T-helper 1 cell treated with Interleukin-12 subunit alpha and Interleukin-12 subunit beta and Interleukin-4 antibody, amounts not matched to agents 30 μg/mL and 1 μg/mL, for 36 hours (primary cell): ENCODE results near the gene ZBTB6.

ENCODE experiments used
- H3K27ac Mint-ChIP-seq: one replicate; pipeline ENCODE4 v1.8.0; 2021; ENCODE audit warnings: mild to moderate bottlenecking, mixed read lengths
- H3K27me3 Mint-ChIP-seq: one replicate; pipeline ENCODE4 v1.8.0; 2021; ENCODE audit warnings: low read depth, mixed read lengths
- H3K36me3 Mint-ChIP-seq: one replicate; pipeline ENCODE4 v1.8.0; 2021; ENCODE audit warnings: low read depth, mixed read lengths
- H3K4me1 Mint-ChIP-seq: one replicate; pipeline ENCODE4 v1.8.0; 2021; ENCODE audit warnings: low read depth, mixed read lengths
- H3K4me3 Mint-ChIP-seq: one replicate; pipeline ENCODE4 v1.8.0; 2021; ENCODE audit warnings: mild to moderate bottlenecking, moderate library complexity, mixed read lengths
- H3K9me3 Mint-ChIP-seq: one replicate; pipeline ENCODE4 v1.8.0; 2021; ENCODE audit warnings: mixed read lengths

The ZBTB6 gene, protein sequence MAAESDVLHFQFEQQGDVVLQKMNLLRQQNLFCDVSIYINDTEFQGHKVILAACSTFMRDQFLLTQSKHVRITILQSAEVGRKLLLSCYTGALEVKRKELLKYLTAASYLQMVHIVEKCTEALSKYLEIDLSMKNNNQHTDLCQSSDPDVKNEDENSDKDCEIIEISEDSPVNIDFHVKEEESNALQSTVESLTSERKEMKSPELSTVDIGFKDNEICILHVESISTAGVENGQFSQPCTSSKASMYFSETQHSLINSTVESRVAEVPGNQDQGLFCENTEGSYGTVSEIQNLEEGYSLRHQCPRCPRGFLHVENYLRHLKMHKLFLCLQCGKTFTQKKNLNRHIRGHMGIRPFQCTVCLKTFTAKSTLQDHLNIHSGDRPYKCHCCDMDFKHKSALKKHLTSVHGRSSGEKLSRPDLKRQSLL

DNA sequence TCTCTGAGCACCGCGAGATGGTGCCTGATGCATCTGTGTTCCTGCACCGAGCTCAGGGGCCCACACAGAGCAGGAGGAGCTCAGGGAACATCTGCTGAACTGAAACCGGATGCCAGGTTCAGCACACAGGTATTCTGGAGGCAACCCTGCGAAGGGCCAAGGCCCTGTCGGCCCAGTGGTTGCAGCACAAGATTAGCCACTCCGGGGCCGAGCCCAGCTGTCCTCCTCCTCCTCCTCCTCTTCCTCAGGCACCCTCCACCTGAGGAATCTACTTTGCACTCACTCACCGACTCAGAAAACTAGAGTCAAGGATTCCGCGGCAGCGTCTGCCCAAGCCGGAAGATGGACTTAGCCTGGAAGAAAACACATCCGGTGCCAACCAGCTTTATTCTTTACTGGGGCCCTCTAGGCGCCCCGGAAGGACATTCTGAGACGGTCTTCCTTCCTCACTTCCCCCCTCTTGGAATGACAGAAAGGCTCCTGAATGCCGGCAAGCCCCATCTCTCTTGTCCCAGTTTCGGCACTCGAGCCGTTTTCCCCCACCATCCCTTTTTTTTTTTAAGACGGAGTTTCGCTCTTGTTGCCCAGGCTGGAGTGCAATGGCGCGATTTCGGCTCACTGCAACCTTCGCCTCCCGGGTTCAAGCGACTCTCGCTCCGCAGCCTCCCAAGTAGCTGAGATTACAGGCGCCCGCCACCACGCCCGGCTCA lies at the start of gene ZBTB6:
TSS of gene ZBTB6 (minus strand) at position 360 of the 710 bp plus-strand sequence. CDS start 1,251 bp downstream, outside the sequence.
- peaks cover 23% of the 10 kb centered on the region for H3K4me1 Mint-ChIP-seq
- H3K4me3 Mint-ChIP-seq = peak within 1 kb of the TSS; percentile 97
- peak within 1 kb of the TSS; percentile 97 for H3K27ac Mint-ChIP-seq
- no peaks in the 10 kb centered on the region for H3K9me3 Mint-ChIP-seq
- no peaks in the 10 kb centered on the region for H3K27me3 Mint-ChIP-seq
- peaks cover 37% of the 10 kb centered on the region for H3K36me3 Mint-ChIP-seq

DNA sequence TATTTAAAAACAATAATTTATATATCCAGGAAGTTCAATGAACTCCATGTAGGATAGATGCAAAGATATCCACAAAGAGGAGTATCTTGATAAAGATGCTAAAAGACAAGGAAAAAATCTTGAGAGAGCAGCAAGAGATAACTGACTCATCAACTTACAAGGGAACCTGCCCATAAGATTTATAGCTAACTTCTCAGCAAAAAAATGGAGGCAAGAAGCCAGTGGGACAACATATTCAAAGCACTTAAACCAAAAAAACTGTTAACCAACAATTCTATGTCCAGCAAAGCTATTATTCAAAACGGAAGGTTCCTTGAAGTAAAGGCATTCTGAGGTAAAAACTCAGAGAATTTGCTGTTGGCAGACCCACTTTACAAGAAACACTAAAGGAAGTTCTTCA lies 48.0 kb upstream of the ZBTB6 start:
- no peaks in the 10 kb centered on the region for H3K27me3 Mint-ChIP-seq
- H3K4me3 Mint-ChIP-seq = no peak overlapping the region

DNA sequence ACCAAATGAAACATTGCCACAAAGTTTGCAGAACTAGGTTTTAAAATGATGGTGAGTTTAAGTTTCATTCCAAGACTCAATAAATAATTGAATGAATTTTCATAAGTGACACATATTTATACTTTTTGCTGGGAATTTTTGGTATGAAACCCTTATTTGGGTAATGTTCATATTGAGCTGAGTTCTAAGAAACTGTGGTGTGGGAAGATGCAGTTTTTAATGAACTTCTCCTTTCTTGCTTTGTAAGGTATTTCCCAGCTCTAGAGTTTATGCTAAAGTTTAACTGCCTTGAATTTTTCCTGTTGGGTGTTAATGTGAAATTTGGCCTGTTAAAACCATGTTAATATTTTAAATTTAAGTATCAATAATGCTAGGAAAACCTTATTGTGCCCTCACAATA lies 42.8 kb upstream of the ZBTB6 start:
- Mint-ChIP-seq H3K9me3 (peaks cover 3% of the 10 kb centered on the region), H3K4me3 (no peak overlapping the region), H3K27me3 (no peaks in the 10 kb centered on the region), H3K27ac (no peak overlapping the region), H3K4me1 (peaks cover 2% of the 10 kb centered on the region), H3K36me3 (peaks cover 12% of the 10 kb centered on the region)

More for the DNA sequence above, 48.0 kb upstream of the ZBTB6 start:
- H3K36me3 Mint-ChIP-seq = peaks cover 16% of the 10 kb centered on the region
- no peaks in the 10 kb centered on the region for H3K4me1 Mint-ChIP-seq
- H3K27ac Mint-ChIP-seq = no peak overlapping the region
- peaks cover 3% of the 10 kb centered on the region for H3K9me3 Mint-ChIP-seq

DNA sequence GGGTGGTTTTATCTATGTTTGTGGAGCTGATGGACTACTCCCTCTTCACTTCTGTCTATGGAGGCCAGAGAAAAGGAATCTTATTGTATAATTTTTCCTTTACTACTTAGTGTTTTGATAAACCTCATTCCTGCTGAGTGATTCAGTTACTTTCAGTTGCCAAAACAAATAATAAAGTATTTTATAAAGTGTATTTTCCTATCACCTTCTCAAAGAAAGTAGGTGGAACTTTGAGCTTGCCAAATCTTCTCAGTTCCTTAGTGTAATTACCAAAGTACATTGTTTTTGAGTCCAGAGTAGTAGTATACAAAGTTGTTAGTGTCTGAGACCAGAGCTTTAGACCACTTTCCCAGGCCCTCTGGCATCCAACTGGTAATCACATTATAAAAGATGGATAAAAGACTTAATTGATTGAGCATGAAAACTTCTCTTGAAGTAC lies 41.1 kb upstream of the ZBTB6 start:
- Mint-ChIP-seq H3K4me3 (no peak overlapping the region), H3K27me3 (no peaks in the 10 kb centered on the region), H3K9me3 (no peaks in the 10 kb centered on the region), H3K36me3 (peaks cover 4% of the 10 kb centered on the region), H3K4me1 (peaks cover 6% of the 10 kb centered on the region), H3K27ac (no peak overlapping the region)

DNA sequence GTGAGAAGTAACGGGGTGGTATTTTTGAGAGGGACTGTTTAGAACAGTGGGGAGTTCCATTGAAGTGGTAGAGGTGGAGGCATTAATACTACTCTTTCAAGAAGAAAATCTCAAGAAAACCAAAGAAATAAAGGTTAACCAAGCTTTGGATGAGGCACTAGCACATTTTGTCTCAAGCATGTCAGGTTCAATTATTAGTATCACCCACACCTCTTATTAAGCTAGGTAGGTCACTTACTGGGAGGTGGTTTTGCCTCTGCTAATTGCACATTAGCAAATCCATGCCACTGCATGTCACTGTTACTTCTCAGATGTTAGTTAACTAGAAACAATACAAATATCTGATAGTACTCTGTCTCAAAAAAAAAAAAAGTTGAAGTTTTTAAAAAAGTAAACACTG lies 37.9 kb upstream of the ZBTB6 start:
- no peaks in the 10 kb centered on the region for H3K27me3 Mint-ChIP-seq
- no peaks in the 10 kb centered on the region for H3K9me3 Mint-ChIP-seq
- H3K36me3 Mint-ChIP-seq = peaks cover 8% of the 10 kb centered on the region
- H3K4me1 Mint-ChIP-seq = peaks cover 22% of the 10 kb centered on the region
- H3K27ac Mint-ChIP-seq = no peak overlapping the region
- H3K4me3 Mint-ChIP-seq = no peak overlapping the region

DNA sequence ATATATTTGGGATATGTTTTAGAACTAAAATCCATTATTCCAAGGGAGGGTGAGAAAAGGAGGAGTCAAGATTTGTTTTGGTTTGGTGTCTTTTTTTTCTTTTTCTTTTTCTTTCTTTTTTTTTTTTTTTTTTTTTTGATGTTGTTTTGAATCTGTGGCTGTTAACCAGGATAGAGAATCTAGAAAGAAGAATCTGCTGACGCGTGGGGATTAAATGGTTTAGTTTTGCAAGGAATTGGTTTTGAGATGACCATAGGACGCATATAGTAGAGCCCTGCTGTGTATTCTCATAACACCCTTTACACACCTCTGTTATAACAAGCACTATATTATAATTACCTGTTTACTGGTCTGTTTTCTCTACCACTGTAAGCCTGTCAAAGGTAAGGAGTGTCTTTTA lies 37.1 kb upstream of the ZBTB6 start:
- H3K9me3 Mint-ChIP-seq = no peaks in the 10 kb centered on the region
- peaks cover 11% of the 10 kb centered on the region for H3K36me3 Mint-ChIP-seq
- H3K27me3 Mint-ChIP-seq = no peaks in the 10 kb centered on the region
- H3K27ac Mint-ChIP-seq = no peak overlapping the region
- no peak overlapping the region for H3K4me3 Mint-ChIP-seq
- peaks cover 30% of the 10 kb centered on the region for H3K4me1 Mint-ChIP-seq

DNA sequence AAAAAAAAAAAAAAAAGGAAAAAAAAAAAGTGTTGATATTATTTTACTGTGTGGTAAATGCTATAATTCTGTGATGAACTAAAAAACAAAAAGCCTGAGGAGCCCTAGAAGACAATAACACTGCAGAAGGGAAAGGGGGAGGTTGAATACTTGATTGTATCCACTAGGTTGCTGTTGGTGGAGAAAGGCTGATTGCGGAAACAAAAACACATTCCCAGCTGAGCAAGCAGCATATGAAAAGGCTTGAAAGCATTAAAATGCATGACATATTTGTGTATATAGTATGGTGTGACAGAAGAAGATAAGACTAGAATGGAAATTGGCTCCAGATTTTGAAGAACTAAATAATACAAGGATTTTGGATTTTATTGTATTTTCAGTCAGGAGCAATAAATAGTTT lies 36.6 kb upstream of the ZBTB6 start:
- Mint-ChIP-seq H3K36me3 (peaks cover 11% of the 10 kb centered on the region), H3K4me1 (peaks cover 33% of the 10 kb centered on the region), H3K4me3 (no peak overlapping the region), H3K27ac (no peak overlapping the region), H3K27me3 (no peaks in the 10 kb centered on the region), H3K9me3 (no peaks in the 10 kb centered on the region)

DNA sequence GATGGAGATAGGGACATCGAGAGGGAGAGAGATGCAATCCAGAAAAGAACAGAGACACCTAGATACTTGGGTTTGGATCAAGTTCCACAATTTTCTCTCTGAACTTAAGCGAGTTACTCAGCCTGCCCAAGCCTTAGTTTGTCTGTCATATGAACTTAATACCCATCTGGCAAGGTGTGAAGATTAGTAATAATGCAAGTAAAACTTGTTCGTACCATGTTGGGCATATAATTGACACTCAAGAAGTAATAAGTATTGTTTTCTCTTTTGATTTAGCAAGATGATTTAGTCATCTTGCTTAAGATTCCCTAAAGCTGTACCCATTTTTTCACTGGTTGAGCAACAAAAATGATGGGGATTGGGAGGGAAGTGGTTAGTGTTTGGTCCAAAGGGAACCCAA lies 35.2 kb upstream of the ZBTB6 start:
- Mint-ChIP-seq H3K27me3 (no peaks in the 10 kb centered on the region), H3K4me1 (peaks cover 31% of the 10 kb centered on the region), H3K9me3 (no peaks in the 10 kb centered on the region), H3K4me3 (no peak overlapping the region), H3K27ac (no peak overlapping the region), H3K36me3 (peaks cover 11% of the 10 kb centered on the region)

DNA sequence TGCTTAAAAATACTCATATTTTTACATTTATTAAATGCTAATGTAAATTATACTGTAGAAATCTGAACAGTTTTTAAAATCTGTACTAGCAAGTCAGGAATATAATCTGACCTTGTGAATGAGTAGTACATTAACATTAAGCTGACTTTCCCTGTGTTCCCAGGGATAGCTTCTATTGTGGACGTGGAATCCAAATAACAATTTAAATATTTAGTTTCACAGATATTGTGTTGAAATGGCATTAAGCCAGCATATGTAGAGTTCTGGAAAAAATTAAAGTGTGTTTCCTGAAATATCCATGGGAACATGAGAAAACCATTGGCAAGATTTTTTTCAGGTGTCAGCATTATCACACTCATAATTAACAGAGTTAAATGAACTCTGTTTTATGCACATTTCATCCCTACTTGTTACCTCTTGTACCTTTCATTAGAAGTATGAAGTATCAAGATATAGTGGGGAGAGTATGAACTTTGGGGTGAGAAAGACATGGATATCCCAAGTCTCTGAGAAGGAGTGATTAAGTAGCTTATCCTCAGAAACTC lies 33.4 kb upstream of the ZBTB6 start:
- Mint-ChIP-seq H3K4me3 (no peak overlapping the region), H3K27me3 (no peaks in the 10 kb centered on the region), H3K9me3 (no peaks in the 10 kb centered on the region), H3K4me1 (peaks cover 38% of the 10 kb centered on the region), H3K27ac (no peak overlapping the region), H3K36me3 (peaks cover 13% of the 10 kb centered on the region)

DNA sequence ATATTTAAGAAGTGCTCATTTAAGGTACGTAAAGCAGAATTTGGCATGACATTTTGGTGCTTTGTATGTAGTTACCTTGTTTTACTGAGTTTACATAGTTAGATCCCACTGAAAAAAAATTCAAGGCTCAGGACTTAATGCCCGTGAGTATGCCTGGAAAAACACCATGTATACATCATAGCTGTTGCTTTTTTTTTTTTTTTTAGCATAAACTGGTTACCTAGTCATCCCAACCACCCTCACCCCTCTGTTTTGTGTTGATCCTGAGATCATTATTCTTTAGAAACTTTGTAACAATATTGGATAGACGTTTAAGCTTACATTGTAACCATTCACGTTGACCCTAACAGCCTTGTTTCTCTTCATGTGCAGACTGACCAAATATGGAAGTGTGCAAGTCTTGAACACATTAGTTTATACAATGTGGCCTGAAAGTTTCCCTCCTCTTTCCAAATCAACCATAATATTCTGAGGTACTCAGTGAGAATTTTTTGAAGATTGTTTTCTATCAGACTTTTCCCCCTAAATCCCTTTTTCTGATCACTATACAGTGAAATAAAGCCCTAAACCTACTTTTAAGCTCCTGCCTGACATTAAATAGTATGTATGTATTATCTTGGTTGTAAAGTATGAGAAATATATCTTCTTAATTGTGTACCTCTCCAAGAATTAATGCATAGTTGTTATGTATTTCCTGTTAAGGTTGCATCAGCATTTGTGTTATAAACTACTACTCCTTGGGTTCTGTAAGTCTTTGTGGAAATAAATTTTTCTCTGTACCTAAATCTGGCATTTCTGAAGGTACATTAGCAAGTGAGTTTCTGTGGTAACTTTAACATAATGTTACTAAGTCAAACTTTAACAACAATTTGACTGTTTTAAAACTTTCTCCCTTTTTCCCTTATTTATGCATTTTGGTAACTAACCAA lies 32.1 kb upstream of the ZBTB6 start:
- H3K27me3 Mint-ChIP-seq = no peaks in the 10 kb centered on the region
- H3K27ac Mint-ChIP-seq = no peak overlapping the region
- H3K4me1 Mint-ChIP-seq = peaks cover 46% of the 10 kb centered on the region
- H3K36me3 Mint-ChIP-seq = peaks cover 11% of the 10 kb centered on the region
- no peak overlapping the region for H3K4me3 Mint-ChIP-seq
- H3K9me3 Mint-ChIP-seq = no peaks in the 10 kb centered on the region

DNA sequence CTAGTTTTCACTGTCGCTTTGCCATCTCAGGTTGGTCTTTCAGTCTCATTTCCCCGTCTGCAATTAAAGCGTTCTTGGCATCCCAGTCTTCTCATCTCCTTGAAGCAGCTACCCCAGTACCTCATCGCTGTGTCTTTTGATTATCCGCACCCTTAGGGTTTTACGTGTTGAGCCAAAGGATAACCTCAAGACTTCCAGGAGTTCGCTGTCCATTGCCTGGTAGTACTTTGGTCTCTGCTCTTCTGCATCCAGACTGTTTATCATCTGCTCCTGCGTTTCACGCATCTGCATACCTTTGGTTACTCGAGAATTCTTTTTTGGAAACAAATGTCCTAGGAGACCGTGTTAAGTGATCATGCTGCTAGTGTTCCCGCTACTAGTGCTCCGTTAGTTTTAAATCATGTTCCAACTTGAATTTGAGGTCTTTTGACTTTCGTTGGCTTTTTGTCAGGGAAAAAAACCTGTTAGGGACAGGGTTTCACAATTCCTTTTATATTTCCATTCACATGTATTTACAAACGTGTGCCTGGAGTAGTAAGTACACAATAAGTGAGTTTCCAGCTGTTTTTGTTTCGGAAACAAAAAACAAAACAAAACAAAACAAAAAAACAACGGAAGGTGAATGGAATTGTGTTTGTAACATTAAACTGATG lies 28.6 kb upstream of the ZBTB6 start:
- H3K27ac Mint-ChIP-seq = peak overlapping the region; percentile 96
- H3K4me1 Mint-ChIP-seq = peaks cover 30% of the 10 kb centered on the region

DNA sequence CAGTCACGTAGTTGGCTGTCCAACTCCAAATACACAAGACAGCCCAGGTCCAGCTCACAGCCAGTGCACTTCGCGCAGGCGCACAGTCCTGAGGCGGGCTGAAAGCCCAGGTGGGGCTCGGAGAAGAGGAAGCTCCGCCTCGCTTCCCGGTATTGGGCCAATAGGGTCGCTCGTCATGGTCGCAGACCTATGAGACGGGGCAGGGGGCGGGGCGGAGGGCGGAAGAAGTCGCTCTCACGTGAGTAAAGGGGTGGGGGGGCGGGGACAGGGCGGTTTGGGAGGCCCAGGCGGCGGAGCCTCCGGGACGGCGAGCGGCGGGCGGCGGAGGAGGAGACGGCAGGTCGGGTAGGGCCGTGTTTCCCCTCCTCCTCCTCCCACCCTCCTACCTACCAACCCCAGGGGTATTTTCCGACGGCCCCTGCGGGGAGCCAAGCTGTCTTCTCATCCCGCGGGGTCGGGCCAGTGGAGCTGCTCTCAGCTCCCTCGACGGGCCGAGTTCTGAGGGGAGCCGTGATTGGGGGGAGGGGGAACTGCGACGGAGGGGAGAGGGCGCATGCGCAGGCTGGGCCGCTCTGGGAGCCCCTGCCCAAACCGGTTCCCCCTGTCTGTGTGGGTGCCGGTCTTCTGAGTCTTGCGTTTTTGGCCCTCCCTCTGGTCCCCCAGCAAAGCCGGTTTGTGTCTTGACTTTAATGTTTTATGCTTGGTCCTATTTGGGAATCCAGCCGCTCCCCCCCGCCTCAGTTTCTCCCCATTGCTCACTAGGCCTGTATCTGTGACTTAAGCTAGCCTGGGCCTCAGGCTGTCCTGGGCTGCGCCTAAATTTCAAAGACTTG lies 27.8 kb upstream of the ZBTB6 start, which contains the start of gene RABGAP1:
TSS of gene RABGAP1 (plus strand) at position 272 of the 833 bp plus-strand sequence. CDS start 16,040 bp downstream, outside the sequence.
- H3K27ac Mint-ChIP-seq = peak within 1 kb of the TSS; percentile 96
- peaks cover 32% of the 10 kb centered on the region for H3K4me1 Mint-ChIP-seq
- H3K36me3 Mint-ChIP-seq = peaks cover 15% of the 10 kb centered on the region
- peak within 1 kb of the TSS; percentile 98 for H3K4me3 Mint-ChIP-seq
- H3K9me3 Mint-ChIP-seq = no peaks in the 10 kb centered on the region
- H3K27me3 Mint-ChIP-seq = no peaks in the 10 kb centered on the region

More for the DNA sequence above, 28.6 kb upstream of the ZBTB6 start:
- Mint-ChIP-seq H3K4me3 (peak overlapping the region; percentile 98), H3K27me3 (no peaks in the 10 kb centered on the region), H3K9me3 (no peaks in the 10 kb centered on the region), H3K36me3 (peaks cover 9% of the 10 kb centered on the region)

DNA sequence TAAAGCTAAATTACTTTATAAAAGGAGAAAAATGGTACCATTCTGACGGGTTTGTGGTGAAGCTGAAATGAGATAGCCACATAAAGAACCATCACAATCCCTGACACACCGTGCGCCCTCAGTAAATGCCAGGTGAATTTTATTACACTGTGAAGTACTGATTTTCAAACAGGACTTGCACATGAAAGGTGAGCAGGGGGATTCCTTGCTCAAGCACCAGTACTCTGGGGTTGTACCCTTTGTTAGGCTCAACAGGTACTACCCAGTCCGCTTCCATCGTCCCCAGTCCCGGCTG lies 27.3 kb upstream of the ZBTB6 start:
- Mint-ChIP-seq H3K36me3 (peaks cover 13% of the 10 kb centered on the region), H3K4me3 (peak overlapping the region; percentile 98), H3K27ac (peak overlapping the region; percentile 83), H3K4me1 (peaks cover 26% of the 10 kb centered on the region), H3K9me3 (no peaks in the 10 kb centered on the region), H3K27me3 (no peaks in the 10 kb centered on the region)
